Measurements from ENCODE around the gene PCDHGA9.
"Not testable (repeated sequence)": the region's sequence is repeated elsewhere in the genome, so short reads cannot be mapped to it uniquely, and the experiment has no call there.

Gene PCDHGA9

DNA sequence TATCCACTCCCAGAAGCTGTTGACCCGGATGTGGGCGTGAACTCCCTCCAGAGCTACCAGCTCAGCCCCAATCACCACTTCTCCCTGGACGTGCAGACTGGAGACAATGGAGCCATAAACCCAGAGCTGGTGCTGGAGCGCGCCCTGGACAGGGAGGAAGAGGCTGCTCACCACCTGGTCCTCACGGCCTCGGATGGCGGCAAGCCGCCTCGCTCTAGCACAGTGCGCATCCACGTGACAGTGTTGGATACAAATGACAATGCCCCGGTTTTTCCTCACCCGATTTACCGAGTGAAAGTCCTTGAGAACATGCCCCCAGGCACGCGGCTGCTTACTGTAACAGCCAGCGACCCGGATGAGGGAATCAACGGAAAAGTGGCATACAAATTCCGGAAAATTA lies 9.3 kb upstream of the PCDHGA9 start:
- no peak for TF ChIP-seq SPI1 (IDR thresholded peaks at IDR 0.05; ENCODE audit: borderline replicate concordance, low read depth)
- TF ChIP-seq, protein P1, sequence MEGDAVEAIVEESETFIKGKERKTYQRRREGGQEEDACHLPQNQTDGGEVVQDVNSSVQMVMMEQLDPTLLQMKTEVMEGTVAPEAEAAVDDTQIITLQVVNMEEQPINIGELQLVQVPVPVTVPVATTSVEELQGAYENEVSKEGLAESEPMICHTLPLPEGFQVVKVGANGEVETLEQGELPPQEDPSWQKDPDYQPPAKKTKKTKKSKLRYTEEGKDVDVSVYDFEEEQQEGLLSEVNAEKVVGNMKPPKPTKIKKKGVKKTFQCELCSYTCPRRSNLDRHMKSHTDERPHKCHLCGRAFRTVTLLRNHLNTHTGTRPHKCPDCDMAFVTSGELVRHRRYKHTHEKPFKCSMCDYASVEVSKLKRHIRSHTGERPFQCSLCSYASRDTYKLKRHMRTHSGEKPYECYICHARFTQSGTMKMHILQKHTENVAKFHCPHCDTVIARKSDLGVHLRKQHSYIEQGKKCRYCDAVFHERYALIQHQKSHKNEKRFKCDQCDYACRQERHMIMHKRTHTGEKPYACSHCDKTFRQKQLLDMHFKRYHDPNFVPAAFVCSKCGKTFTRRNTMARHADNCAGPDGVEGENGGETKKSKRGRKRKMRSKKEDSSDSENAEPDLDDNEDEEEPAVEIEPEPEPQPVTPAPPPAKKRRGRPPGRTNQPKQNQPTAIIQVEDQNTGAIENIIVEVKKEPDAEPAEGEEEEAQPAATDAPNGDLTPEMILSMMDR (IDR thresholded peaks at IDR 0.05; ENCODE audit: insufficient read depth, low read length): no peak
- TF ChIP-seq POLR2AphosphoS5 (IDR thresholded peaks at IDR 0.05; ENCODE audit: low read depth): no peak
- no peak for TF ChIP-seq GABPA (IDR thresholded peaks at IDR 0.05; ENCODE audit: low read depth)
- TF ChIP-seq, protein P2, sequence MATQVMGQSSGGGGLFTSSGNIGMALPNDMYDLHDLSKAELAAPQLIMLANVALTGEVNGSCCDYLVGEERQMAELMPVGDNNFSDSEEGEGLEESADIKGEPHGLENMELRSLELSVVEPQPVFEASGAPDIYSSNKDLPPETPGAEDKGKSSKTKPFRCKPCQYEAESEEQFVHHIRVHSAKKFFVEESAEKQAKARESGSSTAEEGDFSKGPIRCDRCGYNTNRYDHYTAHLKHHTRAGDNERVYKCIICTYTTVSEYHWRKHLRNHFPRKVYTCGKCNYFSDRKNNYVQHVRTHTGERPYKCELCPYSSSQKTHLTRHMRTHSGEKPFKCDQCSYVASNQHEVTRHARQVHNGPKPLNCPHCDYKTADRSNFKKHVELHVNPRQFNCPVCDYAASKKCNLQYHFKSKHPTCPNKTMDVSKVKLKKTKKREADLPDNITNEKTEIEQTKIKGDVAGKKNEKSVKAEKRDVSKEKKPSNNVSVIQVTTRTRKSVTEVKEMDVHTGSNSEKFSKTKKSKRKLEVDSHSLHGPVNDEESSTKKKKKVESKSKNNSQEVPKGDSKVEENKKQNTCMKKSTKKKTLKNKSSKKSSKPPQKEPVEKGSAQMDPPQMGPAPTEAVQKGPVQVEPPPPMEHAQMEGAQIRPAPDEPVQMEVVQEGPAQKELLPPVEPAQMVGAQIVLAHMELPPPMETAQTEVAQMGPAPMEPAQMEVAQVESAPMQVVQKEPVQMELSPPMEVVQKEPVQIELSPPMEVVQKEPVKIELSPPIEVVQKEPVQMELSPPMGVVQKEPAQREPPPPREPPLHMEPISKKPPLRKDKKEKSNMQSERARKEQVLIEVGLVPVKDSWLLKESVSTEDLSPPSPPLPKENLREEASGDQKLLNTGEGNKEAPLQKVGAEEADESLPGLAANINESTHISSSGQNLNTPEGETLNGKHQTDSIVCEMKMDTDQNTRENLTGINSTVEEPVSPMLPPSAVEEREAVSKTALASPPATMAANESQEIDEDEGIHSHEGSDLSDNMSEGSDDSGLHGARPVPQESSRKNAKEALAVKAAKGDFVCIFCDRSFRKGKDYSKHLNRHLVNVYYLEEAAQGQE (IDR thresholded peaks at IDR 0.05; ENCODE audit: insufficient replicate concordance, low read depth): no peak
- no peaks in the 10 kb centered on the region for H3K27me3 ChIP-seq (ENCODE audit: insufficient read depth, poor library complexity, severe bottlenecking)

DNA sequence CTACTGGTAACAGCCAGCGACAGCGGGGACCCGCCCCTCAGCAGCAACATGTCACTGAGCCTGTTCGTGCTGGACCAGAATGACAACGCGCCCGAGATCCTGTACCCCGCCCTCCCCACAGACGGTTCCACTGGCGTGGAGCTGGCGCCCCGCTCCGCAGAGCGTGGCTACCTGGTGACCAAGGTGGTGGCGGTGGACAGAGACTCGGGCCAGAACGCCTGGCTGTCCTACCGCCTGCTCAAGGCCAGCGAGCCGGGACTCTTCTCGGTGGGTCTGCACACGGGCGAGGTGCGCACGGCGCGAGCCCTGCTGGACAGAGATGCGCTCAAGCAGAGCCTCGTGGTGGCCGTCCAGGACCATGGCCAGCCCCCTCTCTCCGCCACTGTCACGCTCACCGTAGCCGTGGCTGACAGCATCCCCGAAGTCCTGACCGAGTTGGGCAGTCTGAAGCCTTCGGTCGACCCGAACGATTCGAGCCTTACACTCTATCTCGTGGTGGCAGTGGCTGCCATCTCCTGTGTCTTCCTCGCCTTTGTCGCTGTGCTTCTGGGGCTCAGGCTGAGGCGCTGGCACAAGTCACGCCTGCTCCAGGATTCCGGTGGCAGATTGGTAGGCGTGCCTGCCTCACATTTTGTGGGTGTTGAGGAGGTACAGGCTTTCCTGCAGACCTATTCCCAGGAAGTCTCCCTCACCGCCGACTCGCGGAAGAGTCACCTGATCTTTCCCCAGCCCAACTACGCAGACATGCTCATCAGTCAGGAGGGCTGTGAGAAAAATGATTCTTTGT lies 8.0 kb upstream of the PCDHGA9 start:
- not testable (repeated sequence) for H3K27ac ChIP-seq (replicated peaks); DNase-seq (ENCODE audit: low read depth in 1 of 2, low spot score in 1 of 2); H3K27me3 ChIP-seq (ENCODE audit: insufficient read depth, poor library complexity, severe bottlenecking); H3K4me3 ChIP-seq (replicated peaks; ENCODE audit: insufficient read depth, low read length)

More for the DNA sequence above, 9.3 kb upstream of the PCDHGA9 start:
- DNase-seq (ENCODE audit: low read depth in 1 of 2, low spot score in 1 of 2): no peak
- Histone ChIP-seq H3K4me3 (replicated peaks; ENCODE audit: insufficient read depth, low read length) (no peak overlapping the region), H3K27ac (replicated peaks) (no peak overlapping the region)

DNA sequence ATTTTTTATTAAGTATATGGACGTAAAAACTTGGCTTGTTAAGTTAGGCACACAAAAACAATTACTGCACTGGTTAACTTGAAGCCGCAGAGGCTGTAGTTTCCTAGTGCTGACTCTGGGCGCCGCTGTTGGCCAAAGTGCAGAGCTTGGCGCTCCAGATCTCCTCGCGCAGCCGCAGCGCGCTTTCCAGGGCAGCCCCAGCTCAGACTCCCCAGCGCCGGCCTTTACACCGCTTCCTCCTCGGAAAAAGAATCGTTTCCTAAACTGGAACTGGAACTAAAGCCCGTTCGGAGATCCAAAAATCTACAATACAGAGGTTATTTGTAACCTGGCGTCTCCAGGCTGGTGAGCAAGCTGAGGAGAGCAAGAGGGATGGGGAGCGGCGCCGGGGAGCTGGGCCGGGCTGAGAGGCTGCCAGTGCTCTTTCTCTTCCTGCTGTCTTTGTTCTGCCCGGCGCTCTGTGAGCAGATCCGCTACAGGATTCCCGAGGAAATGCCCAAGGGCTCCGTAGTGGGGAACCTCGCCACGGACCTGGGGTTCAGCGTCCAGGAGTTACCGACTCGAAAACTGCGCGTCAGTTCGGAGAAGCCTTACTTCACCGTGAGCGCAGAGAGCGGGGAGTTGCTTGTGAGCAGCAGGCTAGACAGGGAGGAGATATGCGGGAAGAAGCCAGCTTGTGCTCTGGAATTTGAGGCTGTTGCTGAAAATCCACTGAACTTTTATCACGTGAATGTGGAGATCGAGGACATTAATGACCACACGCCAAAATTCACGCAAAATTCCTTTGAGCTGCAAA lies 4.6 kb upstream of the PCDHGA9 start, which contains the start of gene PCDHGB5:
Gene PCDHGB5 (plus strand): TSS at position 192 of the 796 bp plus-strand sequence. CDS start 181 bp downstream, at position 373.
- not testable (repeated sequence) for H3K27ac ChIP-seq (replicated peaks)

DNA sequence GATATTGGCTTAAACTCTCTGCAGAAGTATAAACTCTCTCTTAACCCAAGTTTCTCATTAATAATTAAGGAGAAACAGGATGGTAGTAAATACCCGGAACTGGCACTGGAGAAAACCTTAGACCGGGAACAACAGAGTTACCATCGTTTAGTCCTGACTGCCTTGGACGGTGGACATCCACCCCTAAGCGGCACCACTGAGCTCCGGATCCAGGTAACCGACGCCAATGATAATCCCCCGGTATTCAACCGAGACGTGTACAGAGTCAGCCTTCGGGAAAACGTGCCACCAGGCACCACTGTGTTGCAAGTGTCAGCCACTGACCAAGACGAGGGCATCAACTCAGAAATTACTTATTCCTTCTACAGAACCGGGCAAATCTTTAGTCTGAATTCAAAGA lies 4.0 kb upstream of the PCDHGA9 start:
- no peak overlapping the region for H3K27ac ChIP-seq (replicated peaks)
- no peak overlapping the region for H3K4me3 ChIP-seq (replicated peaks; ENCODE audit: insufficient read depth, low read length)
- TF ChIP-seq GABPA (IDR thresholded peaks at IDR 0.05; ENCODE audit: low read depth) (no peak), SPI1 (IDR thresholded peaks at IDR 0.05; ENCODE audit: borderline replicate concordance, low read depth) (no peak)
- TF ChIP-seq, protein P1 (IDR thresholded peaks at IDR 0.05; ENCODE audit: insufficient read depth, low read length): no peak
- no peaks in the 10 kb centered on the region for H3K27me3 ChIP-seq (ENCODE audit: insufficient read depth, poor library complexity, severe bottlenecking)
- no peak for DNase-seq (ENCODE audit: low read depth in 1 of 2, low spot score in 1 of 2)

More for the DNA sequence above, 4.6 kb upstream of the PCDHGA9 start, which contains the start of gene PCDHGB5:
- DNase-seq (ENCODE audit: low read depth in 1 of 2, low spot score in 1 of 2): peak in 1 of 2 experiments; percentile 57
- peak within 1 kb of the TSS; percentile 23 for H3K4me3 ChIP-seq (replicated peaks; ENCODE audit: insufficient read depth, low read length)
- TF ChIP-seq, protein P1 (IDR thresholded peaks at IDR 0.05; ENCODE audit: insufficient read depth, low read length): peak; percentile 32
- not testable (repeated sequence) for H3K27me3 ChIP-seq (ENCODE audit: insufficient read depth, poor library complexity, severe bottlenecking)
